ENCODE measurements around the gene GNGT2. TPM values are rescaled to one million over a fixed set of nuclear protein-coding genes. Genes with fewer than 3 reads are reported as not detected.

The GNGT2 gene
- total and polyA plus RNA-seq, 8 donors: 0.23 to 2.2 (median 0.79) TPM

GRCh38 chr17:49229805-49230600 lies 19.6 kb upstream of the GNGT2 start:
- Histone ChIP-seq H3K36me3 (no peaks in the 10 kb centered on the region), H3K4me1 (peaks cover 0 to 4% (median 0%) of the 10 kb centered on the region in 3 donors), H3K27ac (no peak overlapping the region), H3K27me3 (peaks cover 0 to 15% (median 3%) of the 10 kb centered on the region in 4 donors), H3K4me3 (peak overlapping the region; percentile 9 to 55 (median 30)), H3K9me3 (no peaks in the 10 kb centered on the region)
- no peak for TF ChIP-seq CTCF (IDR thresholded peaks at IDR 0.05)
- peak in 2 of 6 donors; percentile 57 to 59 for DNase-seq
- intact Hi-C loops (cut with DNase I): no loop called here
- no peak for FAIRE-seq
- WGBS, 2 donors: 5 to 6% methylated on average over 29 to 36 of the region's 36 CpGs
- peak in 1 of 4 donors; percentile 5 for ATAC-seq

GRCh38 chr17:49229076-49229804 lies 18.9 kb upstream of the GNGT2 start:
- no peak for TF ChIP-seq CTCF (IDR thresholded peaks at IDR 0.05)
- DNase-seq: no peak
- FAIRE-seq: no peak
- ATAC-seq: no peak
- WGBS, 2 donors: 50 to 65% methylated on average over 6 of the region's 6 CpGs
- H3K27ac ChIP-seq: no peak overlapping the region
- H3K27me3 ChIP-seq: peaks cover 0 to 15% (median 4%) of the 10 kb centered on the region in 4 donors
- no peaks in the 10 kb centered on the region for H3K9me3 ChIP-seq
- H3K36me3 ChIP-seq: no peaks in the 10 kb centered on the region
- peaks cover 0 to 4% (median 1%) of the 10 kb centered on the region in 3 donors for H3K4me1 ChIP-seq
- no peak overlapping the region for H3K4me3 ChIP-seq
- intact Hi-C loops (cut with DNase I): no loop called here

- no peak overlapping the region for H3K27ac ChIP-seq
- intact Hi-C loops (cut with DNase I): no loop called here
- TF ChIP-seq CTCF (IDR thresholded peaks at IDR 0.05): peak; percentile 73 to 84 (median 79)
- 10 to 12% methylated on average over 5 of the region's 5 CpGs for WGBS, 2 donors
- no peaks in the 10 kb centered on the region for H3K36me3 ChIP-seq
- ATAC-seq (peak; percentile 54 to 74 (median 64)), FAIRE-seq (no peak), DNase-seq (peak; percentile 54 to 88 (median 74))
- no peak overlapping the region for H3K4me3 ChIP-seq
- H3K4me1 ChIP-seq: peaks cover 0 to 8% (median 8%) of the 10 kb centered on the region in 3 donors
- H3K27me3 ChIP-seq: peaks cover 0 to 17% (median 4%) of the 10 kb centered on the region in 4 donors
- no peaks in the 10 kb centered on the region for H3K9me3 ChIP-seq
These were observed 17.3 kb upstream of the GNGT2 start for GRCh38 chr17:49227436-49228261.

GRCh38 chr17:49226771-49227435 lies 16.5 kb upstream of the GNGT2 start:
- H3K27ac ChIP-seq: no peak overlapping the region
- peaks cover 0 to 8% (median 8%) of the 10 kb centered on the region in 3 donors for H3K4me1 ChIP-seq
- no peak overlapping the region for H3K4me3 ChIP-seq
- WGBS, 2 donors: 41 to 65% methylated on average over 3 of the region's 3 CpGs
- TF ChIP-seq CTCF (IDR thresholded peaks at IDR 0.05): no peak
- peaks cover 0 to 19% (median 4%) of the 10 kb centered on the region in 4 donors for H3K27me3 ChIP-seq
- no peaks in the 10 kb centered on the region for H3K36me3 ChIP-seq
- intact Hi-C loops (cut with DNase I): no loop called here
- H3K9me3 ChIP-seq: no peaks in the 10 kb centered on the region
- ATAC-seq (no peak), DNase-seq (no peak), FAIRE-seq (no peak)
